Measurements from ENCODE around the gene RNF149. TPM values are rescaled to one million over a fixed set of nuclear protein-coding genes. Genes with fewer than 3 reads are reported as not detected.
"Not testable (repeated sequence)": the region's sequence is repeated elsewhere in the genome, so short reads cannot be mapped to it uniquely, and the experiment has no call there.

RNF149 gene
- total RNA-seq, 1 experiment from 2014 or later: 34.8 TPM

GRCh38 chr2:101356055-101356454, 47.6 kb upstream of the RNF149 start:
- Mint-ChIP-seq H3K4me1 (ENCODE audit: insufficient read depth, unreplicated experiment) (peaks cover 37% of the 10 kb centered on the region), H3K4me3 (ENCODE audit: unreplicated experiment) (peak overlapping the region; percentile 19), H3K9me3 (ENCODE audit: unreplicated experiment) (no peaks in the 10 kb centered on the region), H3K27me3 (ENCODE audit: insufficient read depth, unreplicated experiment) (no peaks in the 10 kb centered on the region), H3K36me3 (ENCODE audit: insufficient read depth, unreplicated experiment) (no peaks in the 10 kb centered on the region), H3K27ac (ENCODE audit: low read depth, unreplicated experiment) (no peak overlapping the region)
- ChIA-PET CTCF (interaction anchor here (0.6 to 1.2 kb wide), 5 partner anchors 13 to 1421 kb away, joined by 3 to 6 read pairs (median 3); partner anchors contain the start of gene CREG2), POLR2A (interaction anchor here (0.6 to 1.7 kb wide), 4 partner anchors 10 to 49 kb away, joined by 3 to 5 read pairs (median 4); no protein-coding TSS in a partner anchor)
- intact Hi-C loops (cut with micrococcal nuclease): no loop called here
- no peak for DNase-seq (ENCODE audit: unreplicated experiment)
- TF ChIP-seq CTCF (IDR thresholded peaks at IDR 0.05; ENCODE audit: unreplicated experiment): no peak
- no TSS peak for BruUV-seq (replicated peaks)

- Mint-ChIP-seq H3K27ac (ENCODE audit: low read depth, unreplicated experiment) (peak overlapping the region; percentile 17), H3K9me3 (ENCODE audit: unreplicated experiment) (no peaks in the 10 kb centered on the region), H3K27me3 (ENCODE audit: insufficient read depth, unreplicated experiment) (no peaks in the 10 kb centered on the region), H3K4me1 (ENCODE audit: insufficient read depth, unreplicated experiment) (peaks cover 31% of the 10 kb centered on the region), H3K36me3 (ENCODE audit: insufficient read depth, unreplicated experiment) (no peaks in the 10 kb centered on the region), H3K4me3 (ENCODE audit: unreplicated experiment) (peak overlapping the region; percentile 19)
- ChIA-PET CTCF (interaction anchor here (0.6 to 1.2 kb wide), 6 partner anchors 12 to 1421 kb away, joined by 3 to 6 read pairs (median 4); partner anchors contain the start of gene CREG2), POLR2A (interaction anchor here (0.6 to 1.7 kb wide), 4 partner anchors 9 to 48 kb away, joined by 3 to 5 read pairs (median 4); no protein-coding TSS in a partner anchor)
- no peak for TF ChIP-seq CTCF (IDR thresholded peaks at IDR 0.05; ENCODE audit: unreplicated experiment)
- intact Hi-C loops (cut with micrococcal nuclease): no loop called here
- DNase-seq (ENCODE audit: unreplicated experiment): peak; percentile 17
- BruUV-seq (replicated peaks): no TSS peak
These were observed 47.0 kb upstream of the RNF149 start for GRCh38 chr2:101355401-101356054.

DNA sequence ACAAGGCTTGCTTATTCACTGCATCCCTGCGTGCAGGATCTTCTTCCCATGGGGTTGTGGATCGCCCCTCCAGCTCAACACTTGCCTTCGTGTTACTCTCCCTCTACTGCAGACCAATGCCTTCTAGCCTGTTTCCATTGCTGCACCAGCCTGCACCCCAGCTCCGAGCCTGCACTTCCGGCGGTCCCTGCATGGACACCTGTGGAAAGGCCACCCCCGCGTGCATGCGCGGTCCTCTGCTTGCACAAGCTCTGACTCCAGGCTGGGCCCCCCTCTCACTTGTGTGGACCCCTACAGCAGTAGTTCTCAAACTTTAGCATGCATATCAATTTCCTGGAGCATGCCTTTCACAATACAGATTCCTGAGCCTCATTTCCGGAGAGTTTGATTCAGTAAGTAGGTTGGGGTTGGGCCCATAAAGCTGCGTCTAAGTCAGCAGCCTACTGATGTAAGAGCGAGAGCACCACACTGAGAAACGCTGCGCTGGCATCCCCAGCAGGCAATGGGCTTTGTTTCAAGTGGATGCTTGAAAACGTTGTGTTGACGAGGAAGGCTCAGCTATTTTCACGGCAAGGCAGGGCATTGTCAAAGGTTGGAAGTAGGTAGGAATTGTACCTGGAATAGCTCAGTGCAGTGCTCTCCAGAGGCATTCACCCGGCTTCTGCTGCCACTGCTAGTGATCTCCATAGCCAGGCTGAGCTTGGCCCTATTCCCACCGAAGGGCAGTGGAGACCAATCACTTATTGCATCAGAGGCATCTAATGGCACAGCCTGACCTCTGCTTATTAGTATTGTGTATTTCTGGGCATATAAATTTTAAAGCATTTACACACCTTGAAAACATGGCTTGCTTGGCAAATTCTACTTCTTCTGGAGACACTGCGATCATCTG, 46.2 kb upstream of the RNF149 start:
- no peaks in the 10 kb centered on the region for H3K36me3 Mint-ChIP-seq (ENCODE audit: insufficient read depth, unreplicated experiment)
- no peak overlapping the region for H3K4me3 Mint-ChIP-seq (ENCODE audit: unreplicated experiment)
- H3K9me3 Mint-ChIP-seq (ENCODE audit: unreplicated experiment): no peaks in the 10 kb centered on the region
- POLR2A ChIA-PET: interaction anchor here (0.6 kb wide), 1 partner anchor 211 kb away, joined by 3 read pairs; no protein-coding TSS in a partner anchor
- no peaks in the 10 kb centered on the region for H3K27me3 Mint-ChIP-seq (ENCODE audit: insufficient read depth, unreplicated experiment)
- CTCF ChIA-PET: interaction anchor here (0.7 to 6.1 kb wide), 4 partner anchors 13 to 477 kb away, joined by 3 to 55 read pairs (median 4); partner anchors contain the start of gene CREG2
- no TSS peak for BruUV-seq (replicated peaks)
- no peak for DNase-seq (ENCODE audit: unreplicated experiment)
- H3K27ac Mint-ChIP-seq (ENCODE audit: low read depth, unreplicated experiment): peak overlapping the region; percentile 17
- TF ChIP-seq CTCF (IDR thresholded peaks at IDR 0.05; ENCODE audit: unreplicated experiment): no peak
- H3K4me1 Mint-ChIP-seq (ENCODE audit: insufficient read depth, unreplicated experiment): peaks cover 28% of the 10 kb centered on the region
- intact Hi-C loops (cut with micrococcal nuclease): no loop called here

GRCh38 chr2:101352631-101353030, 44.1 kb upstream of the RNF149 start:
- CTCF ChIA-PET: interaction anchor here (0.6 to 6.1 kb wide), 6 partner anchors 11 to 479 kb away, joined by 3 to 55 read pairs (median 3); partner anchors contain the start of gene CREG2
- intact Hi-C loops (cut with micrococcal nuclease); H3K27ac Mint-ChIP-seq (ENCODE audit: low read depth, unreplicated experiment); H3K36me3 Mint-ChIP-seq (ENCODE audit: insufficient read depth, unreplicated experiment); H3K9me3 Mint-ChIP-seq (ENCODE audit: unreplicated experiment); H3K27me3 Mint-ChIP-seq (ENCODE audit: insufficient read depth, unreplicated experiment); H3K4me3 Mint-ChIP-seq (ENCODE audit: unreplicated experiment); BruUV-seq (replicated peaks): not testable (repeated sequence)
- POLR2A ChIA-PET: interaction anchor here (0.6 kb wide), 1 partner anchor 441 kb away, joined by 3 read pairs; no protein-coding TSS in a partner anchor
- peak; percentile 41 for DNase-seq (ENCODE audit: unreplicated experiment)
- peaks cover 22% of the 10 kb centered on the region for H3K4me1 Mint-ChIP-seq (ENCODE audit: insufficient read depth, unreplicated experiment)
